Spleen (tissue), 11 donors: ENCODE data around the gene SLC17A5. TPM values are rescaled to one million over a fixed set of nuclear protein-coding genes. Genes with fewer than 3 reads are reported as not detected.
"Not testable (repeated sequence)": the region's sequence is repeated elsewhere in the genome, so short reads cannot be mapped to it uniquely, and the experiment has no call there.

Experiments
- DNase-seq: peaks from one replicate; pipeline ENCODE4 v3.0.0-alpha.2; 2020
- H3K27ac ChIP-seq, 8 donors: fragments of 200-600 bp; sonication (generic) in 7 of 8; 1 replicate in 4 of 8; 2 replicates in 4 of 8; pipeline versions ENCODE4 v1.5.0 to v1.8.0; 2016 to 2021; ENCODE audit warnings: inconsistent platforms in 4 of 8, mild to moderate bottlenecking in 4 of 8, moderate library complexity in 1 of 8
- H3K27me3 ChIP-seq, 7 donors: fragments of 200-600 bp; sonication (generic) in 6 of 7; replicated peaks in 1 of 7; 1 replicate in 4 of 7; 2 replicates in 3 of 7; pipeline versions ENCODE4 v1.5.0 to v1.8.0; 2016 to 2021; ENCODE audit warnings: inconsistent platforms in 3 of 7, mild to moderate bottlenecking in 1 of 7
- H3K36me3 ChIP-seq, 6 donors: fragments of 200-600 bp; sonication (generic) in 5 of 6; 1 replicate in 4 of 6; 2 replicates in 2 of 6; pipeline versions ENCODE4 v1.5.0 to v1.8.0; 2016 to 2021; ENCODE audit warnings: inconsistent platforms in 2 of 6
- H3K4me1 ChIP-seq, 6 donors: fragments of 200-600 bp; sonication (generic) in 5 of 6; 1 replicate in 3 of 6; 2 replicates in 3 of 6; pipeline versions ENCODE4 v1.5.0 to v1.8.0; 2016 to 2021; ENCODE audit warnings: inconsistent platforms in 3 of 6
- H3K4me3 ChIP-seq, 8 donors: fragments of 200-600 bp; sonication (generic) in 7 of 8; 1 replicate in 4 of 8; 2 replicates in 4 of 8; pipeline versions ENCODE4 v1.5.0 to v1.8.0; 2016 to 2021; ENCODE audit warnings: inconsistent platforms in 4 of 8, mild to moderate bottlenecking in 4 of 8, moderate library complexity in 2 of 8
- H3K9me3 ChIP-seq, 8 donors: fragments of 200-600 bp; sonication (generic) in 7 of 8; 1 replicate in 4 of 8; 2 replicates in 4 of 8; pipeline versions ENCODE4 v1.5.0 to v1.8.0; 2016 to 2021; ENCODE audit warnings: inconsistent platforms in 4 of 8
- CTCF ChIP-seq, 11 experiments: fragments of 200-600 bp in 7 of 11; fragments of 450-650 bp in 4 of 11; sonication (generic) in 4 of 11; IDR thresholded peaks in 8 of 11; conservative IDR thresholded peaks in 3 of 11; 1 replicate in 7 of 11; 2 replicates in 4 of 11; pipeline versions ENCODE4 v1.4.0 to v1.8.0; 2016 to 2021; ENCODE audit warnings: antibody characterized with exemption in 11 of 11, inconsistent platforms in 4 of 11, mild to moderate bottlenecking in 1 of 11
- POLR2A ChIP-seq, 3 donors: fragments of 450-650 bp; IDR thresholded peaks; one replicate each; pipeline ENCODE4 v1.5.1; 2017; ENCODE audit warnings: antibody characterized with exemption in 3 of 3, mild to moderate bottlenecking in 1 of 3
- POLR2AphosphoS5 ChIP-seq, 3 donors: sonication (generic); formaldehyde crosslinking; IDR thresholded peaks; one replicate each; pipeline ENCODE4 v1.5.1; 2017; ENCODE audit warnings: antibody characterized with exemption in 3 of 3
- WGBS, 5 donors: extraction: QIAGEN DNeasy Blood & Tissue Kit in 3 of 5; methylation state at CpG; one replicate each; pipeline versions ENCODE4 v1.1.5 to v1.1.7; 2013 to 2018; 5-methylcytosine and 5-hydroxymethylcytosine counted together
- intact Hi-C: fragments of 100-400 bp; cut with DNase I; formaldehyde crosslinking; loops from one replicate; pipeline ENCODE4 v1.15.0; 2023; ENCODE audit warnings: low total_unique reads
- polyA plus RNA-seq, 3 donors: library from polyadenylated mRNA; stranded (reverse); fragments of 200-250 nt; gene quantifications; one replicate each; pipeline ENCODE4 v1.2.1, GENCODE V29; 2013
- total RNA-seq, 7 donors: library from RNA; depleted of rRNA in 3 of 7; stranded (reverse); fragments of >200 nt in 3 of 7; fragmentation: NEBNext Ultra II Directional in 4 of 7; extraction: Animal tissue kit (Norgen Biotek cat#: 25700) in 4 of 7; gene quantifications; one replicate each; pipeline versions ENCODE4 v1.1.0 to v1.2.1, GENCODE V29; 2016 to 2021
- donor health status: healthy with polysubstance abuse.
- donor health status: DM: no; HTN: no; CAD: no; lungs with moderate emphysema.
- donor health status: DM: no; HTN: no; CAD: no.
- donor health status: Bipolar disorder and iron deficiency.
- donor health status: healthy.
- donor health status: DM: no; HTN: no; CAD: no.
- donor health status: DM: yes; HTN: yes; CAD: no.

SLC17A5 gene
- total and polyA plus RNA-seq, 10 donors = 1.1 to 22.8 (median 11.9) TPM

GRCh38 chr6:73580247-73581149 is 73.3 kb downstream of the SLC17A5 start:
- 8 to 20% (median 10%) methylated on average over 21 of the region's 21 CpGs for WGBS, 5 donors
- TF ChIP-seq POLR2A (IDR thresholded peaks at IDR 0.05) (peak in 1 of 3 donors; percentile 1), POLR2AphosphoS5 (IDR thresholded peaks at IDR 0.05) (peak; percentile 53 to 76 (median 72)), CTCF (IDR thresholded peaks at IDR 0.05 in 8 of 11, conservative IDR thresholded peaks at IDR 0.05 in 3 of 11) (peak in 7 of 11 experiments; percentile 13 to 49 (median 32))
- Histone ChIP-seq H3K4me3 (peak overlapping the region in 5 of 8 donors; percentile 2 to 47 (median 15)), H3K36me3 (no peaks in the 10 kb centered on the region), H3K27ac (peak overlapping the region; percentile 16 to 94 (median 89)), H3K9me3 (peaks cover 0 to 15% (median 12%) of the 10 kb centered on the region in 8 donors), H3K4me1 (peaks cover 10 to 44% (median 35%) of the 10 kb centered on the region in 6 donors), H3K27me3 (no peaks in the 10 kb centered on the region)
- DNase-seq = peak; percentile 87
- intact Hi-C loops = loop anchor here (10.0 kb wide), 1 partner anchor 56 kb away; the partner anchor contains the start of gene EEF1A1

- no peak for TF ChIP-seq CTCF (IDR thresholded peaks at IDR 0.05 in 8 of 11, conservative IDR thresholded peaks at IDR 0.05 in 3 of 11)
- TF ChIP-seq POLR2AphosphoS5 (IDR thresholded peaks at IDR 0.05) = no peak
- no peak for TF ChIP-seq POLR2A (IDR thresholded peaks at IDR 0.05)
- intact Hi-C loops = loop anchor here (10.0 kb wide), 1 partner anchor 55 kb away; the partner anchor contains the start of gene EEF1A1
These were observed 73.9 kb downstream of the SLC17A5 start for GRCh38 chr6:73579851-73580246.

GRCh38 chr6:73579389-73579788 is 74.4 kb downstream of the SLC17A5 start:
- peak overlapping the region; percentile 16 to 94 (median 89) for H3K27ac ChIP-seq
- H3K9me3 ChIP-seq = peaks cover 0 to 19% (median 13%) of the 10 kb centered on the region in 8 donors
- 62 to 74% (median 68%) methylated on average over 4 of the region's 4 CpGs for WGBS, 5 donors
- intact Hi-C loops = no loop called here
- TF ChIP-seq POLR2AphosphoS5 (IDR thresholded peaks at IDR 0.05) = no peak
- no peaks in the 10 kb centered on the region for H3K27me3 ChIP-seq
- peaks cover 10 to 34% (median 27%) of the 10 kb centered on the region in 6 donors for H3K4me1 ChIP-seq
- DNase-seq = peak; percentile 77
- H3K4me3 ChIP-seq = no peak overlapping the region
- no peaks in the 10 kb centered on the region for H3K36me3 ChIP-seq

More at GRCh38 chr6:73579851-73580246, 73.9 kb downstream of the SLC17A5 start:
- peak overlapping the region; percentile 16 to 94 (median 89) for H3K27ac ChIP-seq
- DNase-seq = no peak
- peaks cover 0 to 19% (median 13%) of the 10 kb centered on the region in 8 donors for H3K9me3 ChIP-seq
- H3K27me3 ChIP-seq = no peaks in the 10 kb centered on the region
- WGBS, 5 donors = 15 to 41% (median 26%) methylated on average over 4 of the region's 4 CpGs
- H3K4me3 ChIP-seq = peak overlapping the region in 1 of 8 donors; percentile 47
- peaks cover 10 to 38% (median 29%) of the 10 kb centered on the region in 6 donors for H3K4me1 ChIP-seq
- no peaks in the 10 kb centered on the region for H3K36me3 ChIP-seq

- Histone ChIP-seq H3K27ac (no peak overlapping the region), H3K4me3 (no peak overlapping the region), H3K9me3 (peaks cover 0 to 19% (median 13%) of the 10 kb centered on the region in 8 donors), H3K4me1 (peaks cover 10 to 34% (median 27%) of the 10 kb centered on the region in 6 donors), H3K36me3 (no peaks in the 10 kb centered on the region), H3K27me3 (no peaks in the 10 kb centered on the region)
- 85 to 91% (median 89%) methylated on average over 2 of the region's 2 CpGs for WGBS, 5 donors
- no peak for DNase-seq
- intact Hi-C loops = no loop called here
- TF ChIP-seq POLR2AphosphoS5 (IDR thresholded peaks at IDR 0.05) (no peak), POLR2A (IDR thresholded peaks at IDR 0.05) (no peak)
These were observed 76.1 kb downstream of the SLC17A5 start for GRCh38 chr6:73577676-73578075.

GRCh38 chr6:73572531-73572930 is 81.3 kb downstream of the SLC17A5 start:
- H3K27me3 ChIP-seq, H3K4me3 ChIP-seq, H3K36me3 ChIP-seq, H3K27ac ChIP-seq, intact Hi-C loops, DNase-seq, H3K4me1 ChIP-seq: not testable (repeated sequence)
- WGBS, 5 donors = 95 to 99% (median 96%) methylated on average over 7 to 32 of the region's 32 CpGs
- peaks cover 0 to 19% (median 13%) of the 10 kb centered on the region in 8 donors for H3K9me3 ChIP-seq

GRCh38 chr6:73571218-73572181 is 82.3 kb downstream of the SLC17A5 start:
- H3K9me3 ChIP-seq = peaks cover 0 to 15% (median 10%) of the 10 kb centered on the region in 8 donors
- DNase-seq, H3K36me3 ChIP-seq, intact Hi-C loops, H3K27me3 ChIP-seq, H3K27ac ChIP-seq, H3K4me3 ChIP-seq: not testable (repeated sequence)
- peaks cover 0 to 13% (median 0%) of the 10 kb centered on the region in 6 donors for H3K4me1 ChIP-seq
- WGBS, 5 donors = 84 to 89% (median 87%) methylated on average over 19 of the region's 19 CpGs
